HepG2 (cell line): ENCODE results near the gene SYMPK. TPM values are rescaled to one million over a fixed set of nuclear protein-coding genes. Genes with fewer than 3 reads are reported as not detected.

Experiments used
- CCAR2 ChIP-seq: fragments of 200-400 bp; formaldehyde crosslinking; optimal IDR thresholded peaks from 2 replicates; pipeline ENCODE3; 2018; ENCODE audit warnings: low read depth, mild to moderate bottlenecking, low read length, moderate library complexity
- FOXC1 ChIP-seq: sonication (generic); formaldehyde crosslinking; IDR thresholded peaks from 2 replicates; pipeline ENCODE4 v1.8.0; 2022; ENCODE audit warnings: mild to moderate bottlenecking, missing genetic modification reagents, borderline replicate concordance
- HMG20A ChIP-seq: IDR thresholded peaks from 2 replicates; pipeline ENCODE4 v1.6.1; 2016; ENCODE audit warnings: borderline replicate concordance
- KDM4B ChIP-seq: sonication (generic); formaldehyde crosslinking; IDR thresholded peaks from 2 replicates; pipeline ENCODE4 v1.4.0; 2020; ENCODE audit warnings: missing genetic modification reagents
- NPAS2 ChIP-seq: sonication (generic); formaldehyde crosslinking; IDR thresholded peaks from 2 replicates; pipeline ENCODE4 v1.8.0; 2022; ENCODE audit warnings: mild to moderate bottlenecking, missing genetic modification reagents, borderline replicate concordance
- RAD51 ChIP-seq: fragments of 450-650 bp; IDR thresholded peaks from 2 replicates; pipeline ENCODE4 v1.6.1; 2016; ENCODE audit warnings: borderline replicate concordance
- SIN3A ChIP-seq: IDR thresholded peaks from 2 replicates; pipeline ENCODE4 v1.6.1; 2011; ENCODE audit warnings: low read depth, mild to moderate bottlenecking, control low read depth, low read length, borderline replicate concordance
- SMAD9 ChIP-seq: sonication (generic); formaldehyde crosslinking; IDR thresholded peaks from 2 replicates; pipeline ENCODE4 v1.5.1; 2020; ENCODE audit warnings: mild to moderate bottlenecking, missing genetic modification reagents
- TERF1 ChIP-seq: sonication (generic); formaldehyde crosslinking; IDR thresholded peaks from 2 replicates; pipeline ENCODE4 v1.8.0; 2022; ENCODE audit warnings: mild to moderate bottlenecking, missing genetic modification reagents, moderate library complexity
- ZBTB46 ChIP-seq: sonication (generic); formaldehyde crosslinking; IDR thresholded peaks from 2 replicates; pipeline ENCODE4 v1.4.0; 2020; ENCODE audit warnings: mild to moderate bottlenecking, missing genetic modification reagents, borderline replicate concordance
- ZFP90 ChIP-seq: sonication (generic); formaldehyde crosslinking; IDR thresholded peaks from 2 replicates; pipeline ENCODE4 v1.8.0; 2022; ENCODE audit warnings: missing genetic modification reagents, mild to moderate bottlenecking, inconsistent platforms, borderline replicate concordance
- ZNF263 ChIP-seq: sonication (generic); formaldehyde crosslinking; IDR thresholded peaks from 2 replicates; pipeline ENCODE4 v1.4.0; 2020; ENCODE audit warnings: missing genetic modification reagents
- ZNF276 ChIP-seq: sonication (generic); formaldehyde crosslinking; IDR thresholded peaks from 2 replicates; pipeline ENCODE4 v1.4.0; 2020; ENCODE audit warnings: mild to moderate bottlenecking, low read depth, missing genetic modification reagents
- ZNF407 ChIP-seq: sonication (generic); formaldehyde crosslinking; IDR thresholded peaks from one replicate; pipeline ENCODE4 v1.5.1; 2020; ENCODE audit warnings: mild to moderate bottlenecking, missing genetic modification reagents; ENCODE audit errors: not compliant biosample characterization
- ZNF569 ChIP-seq: sonication (generic); formaldehyde crosslinking; IDR thresholded peaks from 2 replicates; pipeline ENCODE4 v1.5.0; 2020; ENCODE audit warnings: mild to moderate bottlenecking, missing genetic modification reagents, moderate library complexity, borderline replicate concordance
- ZNF709 ChIP-seq: sonication (generic); formaldehyde crosslinking; IDR thresholded peaks from 2 replicates; pipeline ENCODE4 v1.5.0; 2020; ENCODE audit warnings: mild to moderate bottlenecking, missing genetic modification reagents
- polyA plus RNA-seq, 8 experiments: library from polyadenylated mRNA; depleted of rRNA in 3 of 8; stranded (reverse) in 7 of 8; unstranded in 1 of 8; fragments of >200 nt; fragmentation: Illumina TruSeq in 4 of 8; extraction: Trizol in 4 of 8; gene quantifications; 2 replicates each; pipeline versions ENCODE4 v1.2.1 to v1.2.3, GENCODE V29; 2011 to 2016; ENCODE audit warnings: low read depth in 4 of 8, missing spikeins in 1 of 8, mixed read lengths in 1 of 8; ENCODE audit not compliant: insufficient read depth in 1 of 8
- total RNA-seq, 5 experiments: library from RNA; depleted of rRNA; stranded (reverse); fragments of >200 nt; fragmentation: Illumina TruSeq; extraction: Trizol; gene quantifications; 2 replicates each; pipeline ENCODE4 v1.2.3, GENCODE V29; 2016; ENCODE audit warnings: low read depth in 1 of 5

The SYMPK gene
- total and polyA plus RNA-seq, 2 of the 13 experiments (the other 11 are each of a cell fraction or from before 2014, with no cell fraction given) = 21.9 to 55.7 TPM

- TF ChIP-seq SMAD9 (CRISPR knock-in tag) (no peak), ZFP90 (CRISPR knock-in tag) (no peak), ZNF263 (CRISPR knock-in tag) (no peak), NPAS2 (CRISPR knock-in tag) (no peak), ZNF709 (no peak), HMG20A (CRISPR knock-in tag) (no peak), ZNF569 (no peak), TERF1 (CRISPR knock-in tag) (no peak), ZNF407 (CRISPR knock-in tag) (no peak), FOXC1 (CRISPR knock-in tag) (0 out of 2 replicates have a peak, but pooled peaks have one; percentile 39), ZNF276 (no peak), ZBTB46 (CRISPR knock-in tag) (no peak), CCAR2 (no peak), RAD51 (no peak), SIN3A (peak; percentile 34; the same call in 1 of the 2 replicates), KDM4B (CRISPR knock-in tag) (0 out of 2 replicates have a peak, but pooled peaks have one; percentile 2)
These were observed 440 bp upstream of the SYMPK start (continued) for GRCh38 chr19:45863335-45863839.
